Measurements from ENCODE around the gene TF. TPM values are rescaled to one million over a fixed set of nuclear protein-coding genes. Genes with fewer than 3 reads are reported as not detected.

TF gene
- total RNA-seq, 1 donor from 2014 or later, result 1.3 TPM

DNA sequence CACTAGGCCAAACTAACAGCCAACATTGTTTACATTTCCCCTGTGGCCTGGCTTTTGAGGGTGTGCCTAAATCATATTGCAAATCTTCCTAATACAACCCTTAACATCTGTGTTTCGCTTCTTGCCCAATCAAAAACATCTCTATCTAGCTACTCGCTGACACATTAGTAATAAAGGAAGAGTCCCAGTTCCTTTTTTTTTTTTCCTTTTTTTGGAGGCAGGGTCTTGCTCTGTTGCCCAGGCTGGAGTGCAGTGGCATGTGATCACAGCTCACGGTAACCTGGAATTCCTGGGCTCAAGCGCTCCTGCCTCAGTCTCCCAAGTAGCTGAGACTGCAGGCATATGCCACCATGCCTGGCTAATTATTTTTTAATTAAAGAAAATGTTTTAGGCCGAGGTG is 57.3 kb downstream of the TF start:
- Histone ChIP-seq H3K27me3 (ENCODE audit: low read depth) (no peaks in the 10 kb centered on the region), H3K4me1 (peaks cover 21% of the 10 kb centered on the region), H3K9me3 (replicated peaks) (no peaks in the 10 kb centered on the region), H3K36me3 (peaks cover 7% of the 10 kb centered on the region), H3K27ac (replicated peaks) (no peak overlapping the region), H3K4me3 (no peak overlapping the region)
- TF ChIP-seq CTCF (IDR thresholded peaks at IDR 0.05; ENCODE audit: borderline replicate concordance), result no peak
- no peak for DNase-seq
- intact Hi-C loops (cut with micrococcal nuclease), result loop anchor here (10.0 kb wide), 1 partner anchor 139 kb away; the partner anchor contains the start of gene TOPBP1

- TF ChIP-seq CTCF (IDR thresholded peaks at IDR 0.05; ENCODE audit: borderline replicate concordance), result no peak
- Histone ChIP-seq H3K27me3 (ENCODE audit: low read depth) (no peaks in the 10 kb centered on the region), H3K27ac (replicated peaks) (no peak overlapping the region), H3K9me3 (replicated peaks) (no peaks in the 10 kb centered on the region), H3K4me1 (peaks cover 21% of the 10 kb centered on the region), H3K4me3 (peak overlapping the region; percentile 91), H3K36me3 (peaks cover 21% of the 10 kb centered on the region)
- DNase-seq, result no peak
- intact Hi-C loops (cut with micrococcal nuclease), result loop anchor here (10.0 kb wide), 1 partner anchor 140 kb away; the partner anchor contains the start of gene TOPBP1
Observed at GRCh38 chr3:133804896-133805295, 58.7 kb downstream of the TF start.

- DNase-seq, result no peak
- no peak for TF ChIP-seq CTCF (IDR thresholded peaks at IDR 0.05; ENCODE audit: borderline replicate concordance)
- H3K4me3 ChIP-seq, result peak overlapping the region; percentile 91
- H3K27me3 ChIP-seq (ENCODE audit: low read depth), result no peaks in the 10 kb centered on the region
- H3K4me1 ChIP-seq, result peaks cover 21% of the 10 kb centered on the region
- intact Hi-C loops (cut with micrococcal nuclease), result loop anchor here (10.0 kb wide), 1 partner anchor 141 kb away; the partner anchor contains the start of gene TOPBP1
- peaks cover 26% of the 10 kb centered on the region for H3K36me3 ChIP-seq
- H3K9me3 ChIP-seq (replicated peaks), result no peaks in the 10 kb centered on the region
- H3K27ac ChIP-seq (replicated peaks), result peak overlapping the region; percentile 84
Observed at GRCh38 chr3:133805384-133805701, 59.1 kb downstream of the TF start.

DNA sequence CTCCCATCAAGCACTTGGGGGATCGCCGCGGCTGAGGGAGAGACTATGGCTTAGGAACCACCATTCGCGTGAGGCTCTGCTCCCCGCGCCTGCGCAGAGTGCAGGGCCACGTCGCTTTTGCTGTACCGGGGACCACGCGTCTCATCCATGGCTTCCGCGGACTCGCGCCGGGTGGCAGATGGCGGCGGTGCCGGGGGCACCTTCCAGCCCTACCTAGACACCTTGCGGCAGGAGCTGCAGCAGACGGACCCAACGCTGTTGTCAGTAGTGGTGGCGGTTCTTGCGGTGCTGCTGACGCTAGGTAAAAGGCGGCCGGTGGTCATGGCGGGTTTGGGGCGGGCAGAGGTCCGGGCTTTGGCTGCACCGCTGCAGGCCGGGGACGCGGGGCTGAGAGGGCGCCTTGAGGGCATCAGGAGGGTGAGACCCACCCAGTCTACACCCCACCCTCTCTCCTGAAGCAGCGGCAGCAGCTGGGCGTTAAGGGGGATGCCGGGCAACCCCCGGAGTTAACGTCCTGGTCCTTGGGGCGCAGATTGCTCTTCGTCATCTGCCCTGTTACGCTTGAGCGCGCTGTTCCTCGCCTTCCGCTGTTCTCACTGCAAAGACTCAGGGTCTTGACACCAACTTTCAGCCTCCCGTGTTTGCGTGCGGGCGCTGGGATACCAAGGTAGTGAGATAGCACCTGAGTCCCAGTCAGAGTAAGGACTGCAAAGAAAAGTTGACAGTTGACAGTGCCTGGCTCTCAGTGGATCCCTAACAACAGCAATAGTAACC is 59.7 kb downstream of the TF start, which contains the start of gene SRPRB:
TSS of gene SRPRB (plus strand) at position 114 of the 774 bp plus-strand sequence. CDS start at position 148, 34 bp downstream.
- Histone ChIP-seq H3K27me3 (ENCODE audit: low read depth) (no peaks in the 10 kb centered on the region), H3K4me1 (peaks cover 21% of the 10 kb centered on the region), H3K27ac (replicated peaks) (peak within 1 kb of the TSS; percentile 84), H3K36me3 (peaks cover 31% of the 10 kb centered on the region), H3K4me3 (peak within 1 kb of the TSS; percentile 91), H3K9me3 (replicated peaks) (no peaks in the 10 kb centered on the region)
- intact Hi-C loops (cut with micrococcal nuclease), result loop anchor here (10.0 kb wide), 1 partner anchor 141 kb away; the partner anchor contains the start of gene TOPBP1
- peak; percentile 95 for DNase-seq
- TF ChIP-seq CTCF (IDR thresholded peaks at IDR 0.05; ENCODE audit: borderline replicate concordance), result no peak

DNA sequence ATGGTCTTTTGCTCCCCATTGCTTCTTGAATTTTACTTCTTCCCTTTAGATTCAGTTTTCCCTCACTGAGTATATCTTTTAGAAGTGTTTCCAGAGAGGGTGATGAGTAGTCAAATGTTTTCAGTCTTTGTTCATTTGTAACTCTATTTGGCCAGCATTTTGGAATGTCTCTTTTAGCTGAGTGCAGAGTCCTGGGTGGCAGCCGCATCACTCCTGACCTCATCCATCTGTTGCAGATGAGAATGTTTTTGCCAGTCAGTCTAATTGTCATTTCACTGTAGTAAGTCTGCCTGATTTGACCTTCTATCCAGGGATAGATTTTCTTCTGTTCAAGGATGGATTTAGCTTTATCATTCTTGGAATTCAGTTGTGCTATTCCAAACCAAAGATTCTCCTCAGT is 66.7 kb downstream of the TF start:
- no peak for DNase-seq
- intact Hi-C loops (cut with micrococcal nuclease), result no loop called here
- H3K27ac ChIP-seq (replicated peaks), result no peak overlapping the region
- no peak overlapping the region for H3K4me3 ChIP-seq
- no peaks in the 10 kb centered on the region for H3K27me3 ChIP-seq (ENCODE audit: low read depth)
- TF ChIP-seq CTCF (IDR thresholded peaks at IDR 0.05; ENCODE audit: borderline replicate concordance), result no peak
- H3K9me3 ChIP-seq (replicated peaks), result no peaks in the 10 kb centered on the region
- no peaks in the 10 kb centered on the region for H3K4me1 ChIP-seq
- H3K36me3 ChIP-seq, result peaks cover 95% of the 10 kb centered on the region
